HG03045 (cell line): ENCODE data around the gene CCDC27.

Source experiments
- ATAC-seq: cut with Tn5 transposase; IDR thresholded peaks from one replicate; pipeline ENCODE4 v1.9.1; 2021; ENCODE audit warnings: mild to moderate bottlenecking, moderate library complexity; ENCODE audit not compliant: unreplicated experiment

The CCDC27 gene

DNA sequence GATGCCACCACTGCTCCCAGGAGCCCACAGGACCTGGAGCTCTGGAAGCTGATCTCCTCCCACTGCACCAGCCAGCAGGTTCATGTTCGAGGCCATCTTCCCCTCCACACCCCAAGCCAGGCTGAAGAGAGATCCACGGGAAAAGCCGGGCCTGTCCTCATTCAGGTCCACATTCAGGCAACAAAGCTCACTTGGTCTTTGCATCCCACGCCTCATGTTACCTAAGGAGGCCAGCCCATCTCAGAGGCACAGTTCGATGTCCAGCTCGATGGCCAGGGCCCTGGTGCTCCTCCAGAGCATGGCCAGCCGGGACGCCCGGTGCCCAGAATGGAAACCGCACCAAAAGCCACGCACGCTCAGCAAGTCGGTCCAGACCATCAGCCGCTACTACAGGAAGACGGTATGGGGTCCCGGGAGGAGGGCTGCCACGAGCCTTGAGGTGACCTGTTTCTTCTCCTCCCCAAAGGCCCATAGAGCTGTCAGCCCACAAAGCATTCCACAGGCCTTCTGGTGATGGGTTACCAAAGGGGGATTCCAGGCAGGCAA lies at the start of gene CCDC27:
CCDC27 (plus strand) TSS at position 51 of the 546 bp plus-strand sequence; CDS start at position 83, 32 bp downstream.
- ATAC-seq, result no peak

DNA sequence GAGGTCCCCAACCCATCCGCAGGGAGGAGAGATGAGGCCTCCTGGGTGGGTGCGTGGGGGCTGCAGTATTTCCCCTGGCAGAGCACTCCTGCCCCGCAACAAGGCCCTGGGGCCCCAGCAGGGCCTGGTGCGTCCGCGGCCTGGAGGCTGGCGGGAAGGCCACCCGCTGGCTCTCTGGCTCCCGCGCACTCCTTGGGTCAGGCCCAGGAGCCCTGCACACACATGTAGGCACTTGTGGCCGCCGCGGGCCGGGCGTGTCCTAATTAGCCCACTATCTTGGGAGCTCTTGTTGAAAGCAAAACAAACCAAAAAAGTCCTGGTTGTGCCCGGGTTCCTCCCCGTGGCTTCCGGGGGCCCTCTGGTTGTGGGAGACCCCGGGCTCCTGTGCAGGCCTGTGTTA lies 49.7 kb upstream of the CCDC27 start:
- ATAC-seq, result no peak

DNA sequence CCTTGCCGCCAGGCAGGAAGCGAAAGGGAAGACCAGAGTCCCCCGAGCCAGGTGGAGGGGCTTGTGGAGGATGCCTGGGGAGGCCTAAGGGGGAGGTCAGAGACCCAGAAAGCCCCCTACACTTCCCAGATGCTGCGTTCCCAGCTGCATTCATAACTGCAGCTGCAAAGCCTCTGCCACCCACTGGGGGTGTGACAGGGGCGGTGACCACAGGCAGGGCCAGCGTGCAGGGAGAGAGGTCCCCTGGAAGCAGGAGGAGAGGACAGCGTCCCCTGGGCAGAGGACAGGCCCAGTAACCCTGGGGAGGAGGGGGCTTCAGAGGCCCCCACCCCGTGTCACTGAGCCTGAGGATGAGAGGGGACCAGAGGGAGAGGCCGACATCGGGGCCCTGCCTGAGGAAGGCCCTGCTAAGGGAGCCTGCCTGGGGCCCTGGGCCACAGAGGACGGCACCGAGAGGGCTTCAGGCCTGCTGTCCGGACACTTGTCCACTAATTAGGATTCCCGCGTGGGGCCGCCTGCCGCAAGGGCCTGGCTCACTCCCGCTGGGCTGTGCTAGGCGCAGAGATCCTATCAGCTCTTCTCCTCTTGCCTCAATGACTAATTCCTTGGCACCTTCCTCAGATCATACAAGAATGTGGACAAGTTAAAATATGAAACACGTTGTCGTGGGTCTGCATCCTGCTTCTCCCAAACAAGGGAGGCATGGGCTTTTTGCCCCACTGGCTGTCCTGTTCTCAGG lies 49.1 kb upstream of the CCDC27 start:
- no peak for ATAC-seq

DNA sequence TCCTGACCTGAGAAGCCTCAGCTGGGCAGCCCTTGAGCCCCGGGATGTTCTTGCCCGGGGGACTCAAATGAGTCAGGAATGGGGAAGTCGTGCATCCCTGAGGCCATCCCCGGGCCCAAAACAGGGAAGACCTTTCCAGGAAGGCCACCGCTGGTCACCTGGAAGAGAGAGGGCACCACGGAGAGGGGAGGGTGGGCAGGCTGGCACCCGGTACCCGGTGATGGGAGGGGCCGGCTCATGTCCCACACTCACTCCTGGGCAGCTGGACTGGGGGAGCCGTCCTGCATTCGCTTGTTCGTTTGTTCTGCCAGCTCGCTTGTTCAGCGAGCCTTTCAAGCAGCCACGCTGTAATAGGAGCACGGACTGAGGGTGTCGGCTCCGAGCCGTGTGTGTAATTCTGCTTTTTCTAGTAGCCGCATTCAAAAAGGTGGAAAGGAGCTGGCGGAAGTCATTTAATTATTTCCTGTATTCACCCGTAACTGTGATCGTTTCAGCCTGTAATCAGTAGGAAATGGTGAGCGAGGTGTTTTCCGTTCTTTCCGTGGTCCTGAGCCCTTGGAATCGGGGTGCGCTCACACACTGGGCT lies 48.4 kb upstream of the CCDC27 start:
- no peak for ATAC-seq

DNA sequence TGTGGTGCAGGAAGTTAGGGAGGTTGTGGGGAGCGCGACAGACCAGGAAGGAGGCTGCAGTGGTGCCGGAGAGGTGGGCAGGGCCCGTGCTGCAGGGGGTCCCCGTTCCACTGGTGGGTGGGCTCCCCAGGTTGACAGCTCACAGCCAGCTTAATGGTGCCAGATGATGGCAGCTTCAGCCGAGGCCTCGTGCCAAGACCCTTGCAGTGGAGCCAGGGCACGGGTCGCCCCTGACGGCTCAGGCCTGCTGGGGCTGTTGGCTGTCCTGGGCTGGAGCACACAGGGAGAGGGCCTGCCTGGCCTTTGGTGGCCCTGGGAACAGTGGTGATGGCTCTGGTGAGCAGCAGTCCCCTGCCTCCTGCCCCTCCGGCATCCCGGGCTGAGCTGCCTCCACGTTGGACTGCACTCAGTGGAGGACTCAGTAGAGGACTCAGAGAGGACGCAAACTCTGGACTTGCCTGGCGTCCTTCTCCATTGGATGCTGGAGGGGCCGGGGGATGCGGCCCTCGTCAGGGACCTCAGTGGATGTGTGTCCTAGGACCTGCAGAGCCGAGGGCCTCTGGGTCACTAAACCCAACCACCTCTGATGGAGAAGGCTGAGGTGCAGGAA lies 46.8 kb upstream of the CCDC27 start:
- no peak for ATAC-seq

DNA sequence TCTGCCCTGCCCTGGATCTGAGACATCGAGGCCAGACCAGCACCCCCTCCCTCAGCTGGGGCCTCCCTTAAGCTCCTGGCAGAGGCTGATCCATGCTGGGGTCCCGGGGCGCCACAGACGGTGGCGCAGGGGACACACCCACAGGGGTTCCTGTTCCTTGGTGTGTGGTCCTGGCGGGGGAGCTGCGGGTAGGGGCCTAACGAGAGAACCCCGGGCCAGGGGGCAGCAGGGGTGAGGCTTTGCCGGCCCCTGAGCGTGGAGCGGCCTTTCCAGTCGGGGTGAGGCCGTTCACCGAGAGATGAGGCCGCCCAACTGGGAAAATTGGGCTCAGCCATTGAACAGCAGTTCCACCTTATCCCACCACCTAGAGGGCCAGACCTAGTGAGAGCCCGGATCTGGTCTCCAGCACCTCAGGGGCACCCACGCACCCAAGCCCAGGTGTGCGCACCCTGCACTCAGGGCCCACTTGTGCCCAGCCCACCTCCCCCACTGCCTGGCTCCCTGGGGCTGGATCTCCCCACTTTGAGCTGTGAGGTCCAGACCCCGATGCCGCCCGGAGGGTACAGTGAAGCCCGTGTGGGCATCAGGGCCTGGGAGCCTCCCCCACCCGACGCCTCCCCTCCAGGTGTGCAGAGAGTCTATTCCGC lies 45.5 kb upstream of the CCDC27 start:
- no peak for ATAC-seq

DNA sequence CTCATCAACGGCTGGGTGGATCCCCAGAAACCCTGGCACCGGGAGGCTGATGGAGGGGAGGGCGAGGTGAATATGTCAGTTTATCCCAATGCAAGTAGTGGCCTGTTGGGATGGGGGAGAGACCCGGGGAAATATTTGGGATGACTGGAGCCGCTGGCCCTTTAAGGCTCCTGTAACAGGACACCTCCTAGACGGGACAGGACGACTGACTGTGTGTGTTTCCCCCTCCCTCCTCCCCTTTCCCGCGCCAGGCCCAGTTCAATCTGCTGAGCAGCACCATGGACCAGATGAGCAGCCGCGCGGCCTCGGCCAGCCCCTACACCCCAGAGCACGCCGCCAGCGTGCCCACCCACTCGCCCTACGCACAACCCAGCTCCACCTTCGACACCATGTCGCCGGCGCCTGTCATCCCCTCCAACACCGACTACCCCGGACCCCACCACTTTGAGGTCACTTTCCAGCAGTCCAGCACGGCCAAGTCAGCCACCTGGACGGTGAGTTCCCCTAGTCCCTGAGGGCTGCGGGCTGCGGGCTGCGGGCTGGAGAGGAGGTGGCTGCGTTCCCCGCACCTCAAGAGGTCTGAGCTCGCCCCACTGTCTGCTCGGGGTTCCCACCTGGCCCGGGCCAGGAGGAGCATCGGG lies 44.8 kb upstream of the CCDC27 start:
- ATAC-seq, result no peak

DNA sequence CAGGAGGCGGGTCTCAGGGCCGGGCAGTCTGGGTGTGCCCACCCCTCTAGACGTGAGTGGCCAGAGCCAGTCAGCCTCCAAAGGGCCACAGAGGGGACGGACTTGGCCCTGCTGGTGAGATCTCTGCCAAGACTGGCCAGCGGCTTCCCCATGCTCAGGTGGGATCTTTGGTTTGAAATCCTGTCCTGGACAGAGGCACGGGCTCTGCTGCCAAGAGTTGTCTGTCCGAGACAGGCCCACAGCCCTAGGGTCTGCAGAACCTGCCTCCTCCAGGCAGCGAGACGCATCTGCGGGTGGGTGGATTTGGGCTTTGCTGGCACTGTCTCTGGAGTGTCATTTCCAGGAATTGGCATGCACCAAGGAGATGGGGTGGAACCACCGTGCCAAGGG lies 44.3 kb upstream of the CCDC27 start:
- no peak for ATAC-seq

DNA sequence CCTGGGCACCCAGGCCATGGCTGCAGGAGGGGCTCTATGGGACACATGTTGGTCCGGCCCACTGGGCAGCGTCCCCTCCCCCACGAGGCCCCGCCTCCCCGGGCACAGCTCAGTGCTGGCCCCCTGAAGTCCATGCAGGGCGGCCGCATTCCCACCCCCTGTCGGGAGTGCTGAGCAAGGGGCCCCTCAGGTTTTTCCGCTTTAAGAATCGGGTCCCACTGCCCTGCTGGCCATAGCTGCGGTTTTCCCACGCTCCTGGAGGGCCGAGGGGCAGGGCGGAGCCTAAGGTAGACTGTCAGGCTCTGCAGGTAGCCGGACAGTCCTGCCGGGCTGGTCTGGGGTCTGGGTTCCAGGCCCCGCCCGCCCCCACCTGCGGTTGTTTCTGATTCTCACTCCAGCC lies 43.5 kb upstream of the CCDC27 start:
- ATAC-seq, result no peak

DNA sequence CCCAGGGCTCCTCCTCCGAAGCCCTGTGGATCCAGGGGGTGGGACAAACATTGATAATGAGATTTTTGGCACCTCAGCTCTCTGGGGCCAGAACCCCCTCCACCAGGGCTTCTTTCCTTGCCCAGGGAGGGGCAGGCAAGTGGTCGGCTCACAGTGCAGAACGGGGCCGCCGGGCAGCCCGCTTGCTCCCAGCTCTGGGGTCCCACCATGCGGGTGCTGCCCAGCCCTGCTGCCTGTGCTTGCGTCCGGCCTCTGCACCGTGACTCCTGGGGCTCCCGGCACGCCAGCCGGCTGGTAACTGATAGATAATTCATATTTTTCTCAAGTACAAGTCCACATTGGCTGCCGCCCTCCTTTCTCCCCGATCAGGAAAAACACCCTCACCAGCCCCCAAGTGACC lies 42.0 kb upstream of the CCDC27 start:
- ATAC-seq, result no peak

DNA sequence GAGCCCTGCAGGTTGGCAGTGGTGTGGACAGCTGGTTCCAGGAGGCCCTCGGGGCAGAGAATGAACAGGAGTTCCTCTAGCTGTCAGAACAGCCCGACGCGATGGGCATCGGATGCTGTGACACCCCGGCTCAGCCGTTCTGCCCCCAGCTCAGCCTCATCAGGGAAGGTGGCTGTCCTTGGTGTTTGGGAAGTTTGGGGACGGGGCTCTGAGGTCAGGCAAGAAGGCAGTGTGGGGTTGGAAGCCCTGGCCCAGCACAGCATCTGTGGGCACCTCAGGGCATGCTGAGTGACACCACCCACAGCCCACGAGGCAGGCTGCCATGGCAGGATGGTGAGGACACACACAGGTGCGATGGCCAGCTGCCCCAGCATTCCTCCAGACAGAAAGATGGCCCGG lies 40.9 kb upstream of the CCDC27 start:
- ATAC-seq, result no peak

DNA sequence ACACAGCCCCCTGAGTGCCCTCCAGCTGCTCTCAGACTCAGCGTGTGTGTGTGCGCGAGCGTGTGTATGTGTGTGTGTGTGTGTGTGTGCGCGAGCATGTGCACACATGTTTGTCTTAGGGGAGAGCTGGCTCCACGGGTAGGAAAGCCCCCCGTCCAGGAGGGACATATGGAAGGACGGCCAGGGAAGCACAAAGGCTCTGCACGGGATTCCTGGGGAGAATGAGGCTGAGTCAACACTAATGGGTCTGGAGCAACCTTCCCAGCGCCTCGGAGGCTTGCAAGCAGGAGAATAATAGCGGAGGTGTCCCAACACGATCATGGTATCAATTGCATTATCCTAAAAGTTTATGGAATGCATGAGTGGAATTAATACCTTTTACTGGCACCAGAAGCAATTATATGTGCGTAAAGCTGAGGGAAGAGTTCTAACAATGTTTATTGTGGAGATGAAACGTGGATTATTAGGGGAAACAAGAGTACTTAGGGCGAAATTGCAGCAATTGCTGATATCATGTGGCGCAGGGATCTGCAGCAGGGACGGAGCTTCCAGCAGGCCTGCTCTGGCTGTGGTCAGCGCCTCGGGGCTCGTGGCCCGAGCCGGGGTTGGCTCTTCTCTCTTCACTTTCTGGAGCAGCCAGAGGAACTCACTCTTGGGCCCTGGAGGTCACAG lies 40.3 kb upstream of the CCDC27 start:
- ATAC-seq, result no peak

DNA sequence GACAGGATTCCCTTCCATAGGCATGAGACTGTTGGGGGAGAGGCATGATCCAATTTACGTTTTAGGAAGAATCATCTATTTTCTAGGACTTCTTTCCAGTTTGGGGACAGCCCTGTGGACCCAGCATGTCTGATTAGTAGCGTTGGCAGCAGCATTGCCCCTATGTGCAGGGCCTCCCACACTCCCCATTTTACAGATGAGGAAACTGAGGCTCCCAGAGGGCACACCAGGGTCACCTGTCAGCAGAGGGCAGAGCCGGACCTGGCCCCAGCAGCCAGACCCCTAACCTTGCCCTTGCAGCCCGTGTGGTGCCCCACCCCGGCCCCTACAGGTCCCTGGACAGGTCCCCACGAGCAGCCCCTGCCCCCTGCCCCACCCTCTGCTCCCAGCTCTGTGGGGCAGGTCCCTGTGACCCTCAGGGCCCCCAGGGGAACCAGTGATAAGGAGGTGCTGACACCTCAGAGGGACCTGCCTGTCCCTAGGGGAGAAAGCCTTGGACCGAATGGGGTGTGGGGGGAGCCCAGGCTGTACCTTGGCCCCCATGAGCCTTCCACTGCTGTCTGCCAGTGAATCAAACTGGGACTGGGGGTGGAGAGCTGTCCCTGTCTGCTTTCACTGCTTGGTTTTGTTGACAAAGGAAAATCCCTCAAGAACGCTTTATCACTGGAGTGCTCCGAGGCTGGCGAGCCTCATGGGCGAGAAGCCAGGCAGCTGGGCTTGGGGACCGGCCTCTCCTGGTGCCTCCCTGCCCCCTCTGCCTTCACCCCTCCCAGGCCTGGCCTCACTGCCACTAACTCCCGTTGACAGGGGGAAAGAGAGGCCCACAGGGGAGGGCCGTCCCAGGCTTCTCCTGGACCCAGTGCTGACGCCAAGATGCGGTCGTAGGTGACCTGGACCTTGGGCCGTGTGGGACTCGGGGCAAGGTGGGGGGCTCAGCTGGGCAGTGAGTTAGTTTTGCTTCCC lies 39.4 kb upstream of the CCDC27 start:
- no peak for ATAC-seq

DNA sequence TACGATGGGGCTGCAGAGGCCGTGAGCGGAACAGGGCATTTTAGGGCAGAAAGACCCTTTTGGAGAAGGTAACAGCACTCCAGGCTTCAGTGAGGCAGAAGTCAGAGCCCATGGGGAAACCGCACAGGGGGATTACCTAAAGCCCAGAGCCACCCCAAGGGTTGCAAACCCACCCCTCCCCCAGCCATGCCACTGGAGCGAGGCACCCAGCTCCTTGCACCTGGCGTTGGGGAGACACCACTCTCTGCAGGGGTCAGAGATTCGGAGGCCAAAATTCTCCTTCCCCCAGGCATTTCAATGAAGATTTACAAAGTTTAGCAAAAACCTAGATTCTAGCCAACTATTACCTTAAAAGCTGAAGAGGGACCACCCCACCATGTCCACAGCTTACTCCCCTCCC lies 38.4 kb upstream of the CCDC27 start:
- ATAC-seq, result no peak

DNA sequence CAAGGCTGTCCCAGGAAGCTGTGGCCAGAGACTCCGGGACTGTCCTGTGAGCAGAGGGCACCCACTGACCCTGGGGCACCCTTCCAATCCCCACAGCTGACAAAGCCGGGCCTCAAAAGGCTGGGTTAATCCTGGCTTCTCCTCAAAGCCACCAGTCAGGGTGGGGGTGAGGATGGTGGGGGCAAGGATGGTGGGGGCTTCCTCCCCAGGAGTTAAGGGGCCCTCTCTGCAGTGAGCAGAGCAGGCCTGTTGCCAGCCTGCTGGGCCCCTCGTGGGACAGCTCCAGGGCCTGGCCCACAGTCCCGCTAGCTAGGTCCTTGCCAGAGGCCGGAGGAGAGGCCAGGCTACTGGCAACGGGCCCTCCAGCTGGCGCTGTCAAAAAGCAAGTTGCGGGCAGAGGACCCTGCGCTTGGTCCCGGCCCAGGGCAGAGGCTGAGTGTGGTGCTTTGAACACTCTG lies 37.9 kb upstream of the CCDC27 start:
- ATAC-seq, result no peak

DNA sequence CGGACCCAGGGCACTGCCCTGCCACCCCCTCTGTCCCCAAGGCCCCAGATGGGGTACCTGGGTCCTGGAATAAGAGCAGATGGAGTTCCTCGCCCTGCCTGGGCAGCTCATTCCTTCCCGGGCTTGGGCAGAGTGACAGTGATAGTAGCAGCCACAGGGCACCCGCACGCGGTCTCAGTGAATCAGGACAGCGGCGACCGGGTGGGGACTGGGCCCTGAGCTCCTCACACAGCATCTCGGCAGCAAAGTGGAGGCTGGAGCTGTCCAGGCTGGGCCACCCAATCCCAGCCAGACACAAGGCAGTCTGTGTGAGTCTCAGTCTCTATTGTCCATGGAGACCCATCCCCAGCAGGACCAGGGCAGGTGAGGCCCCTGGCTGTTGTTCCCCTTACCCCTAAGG lies 37.4 kb upstream of the CCDC27 start:
- no peak for ATAC-seq

DNA sequence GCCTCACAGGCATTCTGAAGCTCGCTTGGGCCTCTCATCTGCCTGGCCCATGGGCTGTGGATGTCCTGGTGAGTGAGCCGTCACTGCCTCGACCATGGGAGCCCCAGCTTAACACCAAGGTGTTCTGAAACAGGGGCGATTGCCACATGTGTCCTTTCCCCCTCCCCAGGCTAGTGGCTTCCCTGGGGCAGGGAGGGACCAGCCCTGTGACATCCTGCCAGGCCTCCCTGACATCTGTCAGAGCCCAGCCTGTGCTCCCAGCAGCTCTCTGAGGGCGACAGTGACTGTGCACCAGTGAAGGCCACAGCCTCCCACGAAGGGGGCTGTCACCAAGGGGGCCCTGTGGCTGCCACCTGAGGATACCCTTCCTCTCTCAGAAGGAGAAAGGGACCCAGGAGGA lies 35.9 kb upstream of the CCDC27 start:
- no peak for ATAC-seq

DNA sequence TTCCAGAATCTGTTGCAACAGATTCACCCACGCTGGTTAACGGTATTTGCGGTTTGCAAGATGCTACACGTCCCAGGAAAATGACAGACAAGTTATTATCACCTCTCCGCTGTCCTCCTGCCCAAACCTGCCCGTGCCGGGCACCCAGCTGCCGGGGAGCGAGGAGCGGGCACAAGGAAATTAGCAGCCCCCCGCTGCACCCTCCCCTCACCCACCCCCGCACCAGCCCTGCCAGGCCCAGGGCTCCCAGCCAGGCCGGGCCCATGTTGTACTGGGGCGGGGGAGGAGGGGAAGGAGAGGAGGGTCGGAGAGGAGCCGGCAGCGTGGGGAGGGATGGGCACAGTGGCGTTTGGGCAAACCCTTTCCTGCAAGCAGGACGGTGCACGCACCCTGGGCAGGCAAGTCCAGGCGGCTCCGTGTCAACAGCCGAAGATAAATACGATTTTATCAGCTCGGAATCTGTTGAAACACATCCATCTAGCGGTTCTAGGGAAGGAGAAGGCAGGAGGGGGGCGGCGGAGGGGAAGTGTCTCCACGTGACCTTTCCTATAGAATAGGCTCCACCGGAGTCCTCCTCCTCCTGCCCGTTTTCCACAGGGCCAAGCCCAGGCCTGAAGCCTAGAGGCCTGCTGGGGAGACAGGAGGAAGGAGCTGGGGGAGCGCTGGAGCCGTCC lies 35.1 kb upstream of the CCDC27 start:
- no peak for ATAC-seq
